Keratinocyte (primary cell): ENCODE data around the gene NDUFB8. TPM values are rescaled to one million over a fixed set of nuclear protein-coding genes. Genes with fewer than 3 reads are reported as not detected.

Experiments
- DNase-seq: peaks from one replicate; pipeline ENCODE4 v3.0.0-alpha.2; 2011; ENCODE audit warnings: low read depth, missing footprints, low spot score
- FAIRE-seq: peaks from 2 replicates; lab custom pipeline; 2011; peaks lifted over from hg19 to GRCh38; lab: Jason Lieb, UNC
- H2AFZ ChIP-seq: 2 replicates; pipeline ENCODE4 v1.6.0; 2012; ENCODE audit warnings: low read length, control low read depth, inconsistent platforms; ENCODE audit not compliant: control insufficient read depth
- H3K27ac ChIP-seq: 2 replicates; pipeline ENCODE4 v1.5.1; 2011; ENCODE audit warnings: low read length; ENCODE audit not compliant: control insufficient read depth, insufficient read depth
- H3K27me3 ChIP-seq: 3 replicates; pipeline ENCODE4 v1.6.0; 2011; ENCODE audit warnings: low read length; ENCODE audit not compliant: control insufficient read depth, insufficient read depth; ENCODE audit errors: extremely low read depth
- H3K36me3 ChIP-seq, 2 experiments: 2 replicates in 1 of 2; 3 replicates in 1 of 2; pipeline ENCODE4 v1.5.1; 2011; ENCODE audit warnings: low read length in 2 of 2, mild to moderate bottlenecking in 1 of 2; ENCODE audit not compliant: control insufficient read depth in 2 of 2, insufficient read depth in 2 of 2; ENCODE audit errors: extremely low read depth in 1 of 2
- H3K4me1 ChIP-seq: 3 replicates; pipeline ENCODE4 v1.5.1; 2011; ENCODE audit warnings: low read length; ENCODE audit not compliant: control insufficient read depth, insufficient read depth; ENCODE audit errors: extremely low read depth
- H3K4me2 ChIP-seq: 3 replicates; pipeline ENCODE4 v1.6.0; 2011; ENCODE audit warnings: low read depth, low read length; ENCODE audit not compliant: control insufficient read depth, insufficient read depth; ENCODE audit errors: extremely low read depth
- H3K4me3 ChIP-seq, 3 experiments: fragments of 200-600 bp in 1 of 3; sonication (generic) in 1 of 3; 2 replicates in 2 of 3; 3 replicates in 1 of 3; pipeline ENCODE4 v1.5.1; 2011 to 2016; ENCODE audit warnings: low read length in 3 of 3, mild to moderate bottlenecking in 3 of 3, control low read depth in 2 of 3, inconsistent platforms in 1 of 3, low read depth in 1 of 3, mixed read lengths in 1 of 3, mixed run types in 1 of 3, moderate library complexity in 1 of 3; ENCODE audit not compliant: control insufficient read depth in 2 of 3, insufficient read depth in 2 of 3; ENCODE audit errors: extremely low read depth in 1 of 3
- H3K79me2 ChIP-seq: 2 replicates; pipeline ENCODE4 v1.6.0; 2012; ENCODE audit warnings: low read length; ENCODE audit not compliant: control insufficient read depth, insufficient read depth
- H3K9ac ChIP-seq: 3 replicates; pipeline ENCODE4 v1.6.0; 2011; ENCODE audit warnings: low read length; ENCODE audit not compliant: control insufficient read depth, insufficient read depth; ENCODE audit errors: extremely low read depth
- H3K9me1 ChIP-seq: 3 replicates; pipeline ENCODE4 v1.6.0; 2011; ENCODE audit warnings: low read length; ENCODE audit not compliant: control insufficient read depth, insufficient read depth; ENCODE audit errors: extremely low read depth
- H3K9me3 ChIP-seq: 2 replicates; pipeline ENCODE4 v1.5.1; 2012; ENCODE audit warnings: low read depth, low read length; ENCODE audit not compliant: control insufficient read depth
- H4K20me1 ChIP-seq: 3 replicates; pipeline ENCODE4 v1.6.0; 2011; ENCODE audit warnings: low read length; ENCODE audit not compliant: control insufficient read depth, insufficient read depth; ENCODE audit errors: extremely low read depth
- EZH2 ChIP-seq: IDR thresholded peaks from one replicate; pipeline ENCODE4 v1.6.1; 2012; ENCODE audit warnings: inconsistent platforms, mild to moderate bottlenecking, low read length, moderate library complexity
- dilution Hi-C: fragments of 300-500 bp; cut with MboI; formaldehyde crosslinking; loops from one replicate; pipeline ENCODE4 v1.7.0; 2020; ENCODE audit warnings: low sequenced_read_pairs; ENCODE audit not compliant: extremely low pct_ligation_motif_present
- polyA plus RNA-seq, 5 experiments: library from polyadenylated mRNA; depleted of rRNA in 3 of 5; stranded (reverse) in 3 of 5; stranded (forward) in 1 of 5; unstranded in 1 of 5; fragments of >200 nt; gene quantifications; 1 replicate in 1 of 5; 2 replicates in 3 of 5; 3 replicates in 1 of 5; pipeline versions ENCODE4 v1.2.1 to v1.2.3, GENCODE V29; 2011 to 2012; ENCODE audit warnings: missing spikeins in 2 of 5, low read depth in 1 of 5, low replicate concordance in 1 of 5
- TF ChIP-seq, protein P1 (sequence below), 3 experiments: IDR thresholded peaks in 1 of 3; conservative IDR thresholded peaks in 1 of 3; optimal IDR thresholded peaks in 1 of 3; 2 replicates in 2 of 3; 3 replicates in 1 of 3; pipeline versions ENCODE3 to v1.5.1; 2011; ENCODE audit warnings: low read length in 3 of 3, mild to moderate bottlenecking in 3 of 3, moderate library complexity in 2 of 3, control low read depth in 1 of 3, inconsistent platforms in 1 of 3; ENCODE audit not compliant: insufficient read depth in 2 of 3; ENCODE audit errors: extremely low read depth in 1 of 3

NDUFB8 gene
- polyA plus RNA-seq, 1 donor (not counting 4 experiments of a cell fraction or from before 2014, with no cell fraction given), result 178 TPM

DNA sequence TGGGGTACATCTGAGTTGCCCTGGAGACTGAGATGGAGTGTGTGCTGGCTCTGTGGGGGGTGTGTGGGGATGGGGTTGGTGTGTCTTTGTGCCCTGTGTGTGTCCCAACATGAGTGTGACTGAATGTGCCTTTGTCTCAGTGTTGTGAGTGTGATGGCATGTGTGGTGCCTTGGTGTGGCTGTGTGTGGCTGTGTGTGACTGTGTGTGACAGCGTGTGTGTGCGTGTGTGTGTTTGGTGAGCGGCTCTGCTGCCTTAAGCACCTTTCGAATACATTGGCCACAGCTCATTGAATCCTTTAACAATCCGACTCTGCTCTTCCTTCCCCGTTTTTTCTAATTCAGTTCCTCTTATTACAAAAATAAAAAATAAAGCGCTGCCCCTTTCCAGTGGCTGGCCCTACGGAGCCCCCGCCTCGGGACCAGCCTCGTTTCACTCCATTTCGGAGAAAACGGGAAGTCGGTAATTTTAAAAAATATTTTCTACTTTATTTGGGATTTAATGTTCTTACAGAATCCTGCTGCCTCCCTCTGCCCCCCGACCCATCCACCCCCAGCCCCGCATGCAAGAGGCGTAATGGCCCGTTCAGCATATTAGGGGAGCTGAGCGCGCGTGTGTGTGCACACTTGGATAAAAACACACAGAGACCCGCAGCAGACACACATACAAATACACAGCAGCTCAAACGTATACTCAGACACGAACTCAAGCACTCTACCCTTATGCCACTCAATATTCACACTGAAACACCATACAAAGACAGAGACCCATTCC, 41.6 kb upstream of the NDUFB8 start:
- H3K27ac ChIP-seq, result no peak overlapping the region
- no peak overlapping the region for H3K9ac ChIP-seq
- no peak overlapping the region for H3K4me2 ChIP-seq
- TF ChIP-seq, protein P1, sequence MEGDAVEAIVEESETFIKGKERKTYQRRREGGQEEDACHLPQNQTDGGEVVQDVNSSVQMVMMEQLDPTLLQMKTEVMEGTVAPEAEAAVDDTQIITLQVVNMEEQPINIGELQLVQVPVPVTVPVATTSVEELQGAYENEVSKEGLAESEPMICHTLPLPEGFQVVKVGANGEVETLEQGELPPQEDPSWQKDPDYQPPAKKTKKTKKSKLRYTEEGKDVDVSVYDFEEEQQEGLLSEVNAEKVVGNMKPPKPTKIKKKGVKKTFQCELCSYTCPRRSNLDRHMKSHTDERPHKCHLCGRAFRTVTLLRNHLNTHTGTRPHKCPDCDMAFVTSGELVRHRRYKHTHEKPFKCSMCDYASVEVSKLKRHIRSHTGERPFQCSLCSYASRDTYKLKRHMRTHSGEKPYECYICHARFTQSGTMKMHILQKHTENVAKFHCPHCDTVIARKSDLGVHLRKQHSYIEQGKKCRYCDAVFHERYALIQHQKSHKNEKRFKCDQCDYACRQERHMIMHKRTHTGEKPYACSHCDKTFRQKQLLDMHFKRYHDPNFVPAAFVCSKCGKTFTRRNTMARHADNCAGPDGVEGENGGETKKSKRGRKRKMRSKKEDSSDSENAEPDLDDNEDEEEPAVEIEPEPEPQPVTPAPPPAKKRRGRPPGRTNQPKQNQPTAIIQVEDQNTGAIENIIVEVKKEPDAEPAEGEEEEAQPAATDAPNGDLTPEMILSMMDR (optimal IDR thresholded peaks at IDR 0.05 in 1 of 3, IDR thresholded peaks at IDR 0.05 in 1 of 3, conservative IDR thresholded peaks at IDR 0.05 in 1 of 3; ENCODE audit: extremely low read depth in 1 of 3, insufficient read depth in 2 of 3, low read length in 3 of 3), result no peak
- no peak for TF ChIP-seq EZH2
- no peaks in the 10 kb centered on the region for H3K9me1 ChIP-seq
- no peaks in the 10 kb centered on the region for H3K36me3 ChIP-seq
- no peaks in the 10 kb centered on the region for H3K4me1 ChIP-seq
- H3K79me2 ChIP-seq, result no peaks in the 10 kb centered on the region
- no peak for FAIRE-seq
- no peak overlapping the region for H3K4me3 ChIP-seq
- no peaks in the 10 kb centered on the region for H3K9me3 ChIP-seq
- H4K20me1 ChIP-seq, result no peaks in the 10 kb centered on the region
- no peak overlapping the region for H2AFZ ChIP-seq
- dilution Hi-C loops, result loop anchor here (25.0 kb wide), 1 partner anchor 316 kb away; no protein-coding TSS in a partner anchor
- DNase-seq, result no peak
- H3K27me3 ChIP-seq, result peaks cover 45% of the 10 kb centered on the region

DNA sequence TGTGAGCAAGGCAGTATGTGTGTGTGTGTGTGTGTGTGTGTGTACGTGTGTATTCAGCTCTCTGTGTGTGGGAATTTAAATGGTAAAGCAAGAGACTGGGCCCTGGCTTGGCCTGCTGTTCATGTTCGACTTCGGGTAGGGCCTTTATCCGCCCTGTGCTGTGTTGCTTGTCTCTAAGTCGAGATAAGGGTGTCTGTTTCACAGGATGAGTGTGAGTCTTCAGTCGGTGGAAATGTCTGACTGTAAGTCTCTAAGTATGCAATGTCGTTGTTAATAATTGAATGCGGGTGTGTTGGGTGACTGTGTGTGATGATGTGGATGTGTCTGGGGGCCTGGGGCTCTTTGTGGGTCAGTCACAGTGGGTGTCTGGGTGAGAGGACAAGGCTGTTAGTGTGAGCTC, 40.8 kb upstream of the NDUFB8 start:
- DNase-seq (no peak), FAIRE-seq (no peak)
- dilution Hi-C loops, result loop anchor here (25.0 kb wide), 1 partner anchor 317 kb away; no protein-coding TSS in a partner anchor
- no peaks in the 10 kb centered on the region for H3K9me1 ChIP-seq
- no peak for TF ChIP-seq EZH2
- TF ChIP-seq, protein P1 (optimal IDR thresholded peaks at IDR 0.05 in 1 of 3, IDR thresholded peaks at IDR 0.05 in 1 of 3, conservative IDR thresholded peaks at IDR 0.05 in 1 of 3; ENCODE audit: extremely low read depth in 1 of 3, insufficient read depth in 2 of 3, low read length in 3 of 3), result no peak
- no peak overlapping the region for H2AFZ ChIP-seq
- H3K4me3 ChIP-seq, result no peak overlapping the region
- no peaks in the 10 kb centered on the region for H3K4me1 ChIP-seq
- H3K27ac ChIP-seq, result no peak overlapping the region
- H3K4me2 ChIP-seq, result no peak overlapping the region
- H3K9ac ChIP-seq, result no peak overlapping the region
- H3K36me3 ChIP-seq, result no peaks in the 10 kb centered on the region
- H3K9me3 ChIP-seq, result no peaks in the 10 kb centered on the region
- no peaks in the 10 kb centered on the region for H4K20me1 ChIP-seq
- peaks cover 48% of the 10 kb centered on the region for H3K27me3 ChIP-seq
- no peaks in the 10 kb centered on the region for H3K79me2 ChIP-seq
